Measurements from ENCODE around the gene BCL2L15. TPM values are rescaled to one million over a fixed set of nuclear protein-coding genes. Genes with fewer than 3 reads are reported as not detected.

Gene BCL2L15
- total and polyA plus RNA-seq, 4 donors = 0.59 to 2.0 (median 0.90) TPM

- H3K4me3 ChIP-seq (ENCODE audit: low read depth, low read length) = no peak overlapping the region
- H3K27ac ChIP-seq (ENCODE audit: low read depth, low read length) = no peak overlapping the region
- no peaks in the 10 kb centered on the region for H3K27me3 ChIP-seq (ENCODE audit: control insufficient read depth, insufficient read depth, low read length)
- peak in 1 of 6 donors; percentile 28 for DNase-seq (ENCODE audit: low read depth in 4 of 6, low spot score in 6 of 6)
- no peaks in the 10 kb centered on the region for H3K4me1 ChIP-seq (ENCODE audit: control insufficient read depth, insufficient read depth, low read length)
- no peaks in the 10 kb centered on the region for H3K9me3 ChIP-seq (ENCODE audit: control insufficient read depth, insufficient read depth, low read length)
- peaks cover 17% of the 10 kb centered on the region for H3K36me3 ChIP-seq (ENCODE audit: control insufficient read depth, insufficient read depth, low read length)
- 90% methylated on average over 4 of the region's 6 CpGs for WGBS (ENCODE audit: insufficient coverage)
Observed at GRCh38 chr1:113895098-113895497, 7.7 kb upstream of the BCL2L15 start.

GRCh38 chr1:113893267-113893666, 5.9 kb upstream of the BCL2L15 start:
- WGBS (ENCODE audit: insufficient coverage) = 90% methylated on average over 2 of the region's 3 CpGs
- no peak overlapping the region for H3K4me3 ChIP-seq (ENCODE audit: low read depth, low read length)
- H3K27ac ChIP-seq (ENCODE audit: low read depth, low read length) = no peak overlapping the region
- H3K4me1 ChIP-seq (ENCODE audit: control insufficient read depth, insufficient read depth, low read length) = no peaks in the 10 kb centered on the region
- H3K9me3 ChIP-seq (ENCODE audit: control insufficient read depth, insufficient read depth, low read length) = no peaks in the 10 kb centered on the region
- no peak for DNase-seq (ENCODE audit: low read depth in 4 of 6, low spot score in 6 of 6)
- H3K27me3 ChIP-seq (ENCODE audit: control insufficient read depth, insufficient read depth, low read length) = no peaks in the 10 kb centered on the region
- H3K36me3 ChIP-seq (ENCODE audit: control insufficient read depth, insufficient read depth, low read length) = peaks cover 13% of the 10 kb centered on the region

GRCh38 chr1:113891631-113892220, 4.3 kb upstream of the BCL2L15 start:
- Histone ChIP-seq H3K9me3 (ENCODE audit: control insufficient read depth, insufficient read depth, low read length) (no peaks in the 10 kb centered on the region), H3K4me1 (ENCODE audit: control insufficient read depth, insufficient read depth, low read length) (no peaks in the 10 kb centered on the region), H3K27ac (ENCODE audit: low read depth, low read length) (no peak overlapping the region), H3K4me3 (ENCODE audit: low read depth, low read length) (no peak overlapping the region), H3K27me3 (ENCODE audit: control insufficient read depth, insufficient read depth, low read length) (no peaks in the 10 kb centered on the region), H3K36me3 (ENCODE audit: control insufficient read depth, insufficient read depth, low read length) (peaks cover 5% of the 10 kb centered on the region)
- 97% methylated on average over 9 of the region's 11 CpGs for WGBS (ENCODE audit: insufficient coverage)
- DNase-seq (ENCODE audit: low read depth in 4 of 6, low spot score in 6 of 6) = no peak

DNA sequence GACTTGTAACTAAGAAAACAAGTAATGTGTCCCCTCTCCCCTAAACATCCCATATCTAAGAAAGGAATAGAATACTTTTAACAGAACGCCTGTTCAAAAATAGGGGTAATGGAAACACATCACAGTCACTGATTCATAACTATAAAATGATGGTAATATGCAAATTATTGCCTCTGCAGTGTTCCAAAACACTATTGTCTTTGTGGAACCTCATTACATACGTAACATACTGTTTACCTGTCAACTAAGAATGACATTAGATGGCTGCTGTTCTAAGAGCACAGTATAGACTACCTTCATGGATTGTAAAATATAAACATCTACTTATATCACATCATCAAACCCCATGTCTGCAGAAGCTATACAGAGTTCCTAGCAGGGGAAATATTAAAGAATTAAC, 3.4 kb upstream of the BCL2L15 start:
- DNase-seq (ENCODE audit: low read depth in 4 of 6, low spot score in 6 of 6) = no peak
- Histone ChIP-seq H3K9me3 (ENCODE audit: control insufficient read depth, insufficient read depth, low read length) (no peaks in the 10 kb centered on the region), H3K4me1 (ENCODE audit: control insufficient read depth, insufficient read depth, low read length) (no peaks in the 10 kb centered on the region), H3K4me3 (ENCODE audit: low read depth, low read length) (no peak overlapping the region), H3K27ac (ENCODE audit: low read depth, low read length) (no peak overlapping the region), H3K27me3 (ENCODE audit: control insufficient read depth, insufficient read depth, low read length) (no peaks in the 10 kb centered on the region), H3K36me3 (ENCODE audit: control insufficient read depth, insufficient read depth, low read length) (peaks cover 3% of the 10 kb centered on the region)
- no CpG with 5 or more reads among the region's 2 CpGs for WGBS (ENCODE audit: insufficient coverage)

DNA sequence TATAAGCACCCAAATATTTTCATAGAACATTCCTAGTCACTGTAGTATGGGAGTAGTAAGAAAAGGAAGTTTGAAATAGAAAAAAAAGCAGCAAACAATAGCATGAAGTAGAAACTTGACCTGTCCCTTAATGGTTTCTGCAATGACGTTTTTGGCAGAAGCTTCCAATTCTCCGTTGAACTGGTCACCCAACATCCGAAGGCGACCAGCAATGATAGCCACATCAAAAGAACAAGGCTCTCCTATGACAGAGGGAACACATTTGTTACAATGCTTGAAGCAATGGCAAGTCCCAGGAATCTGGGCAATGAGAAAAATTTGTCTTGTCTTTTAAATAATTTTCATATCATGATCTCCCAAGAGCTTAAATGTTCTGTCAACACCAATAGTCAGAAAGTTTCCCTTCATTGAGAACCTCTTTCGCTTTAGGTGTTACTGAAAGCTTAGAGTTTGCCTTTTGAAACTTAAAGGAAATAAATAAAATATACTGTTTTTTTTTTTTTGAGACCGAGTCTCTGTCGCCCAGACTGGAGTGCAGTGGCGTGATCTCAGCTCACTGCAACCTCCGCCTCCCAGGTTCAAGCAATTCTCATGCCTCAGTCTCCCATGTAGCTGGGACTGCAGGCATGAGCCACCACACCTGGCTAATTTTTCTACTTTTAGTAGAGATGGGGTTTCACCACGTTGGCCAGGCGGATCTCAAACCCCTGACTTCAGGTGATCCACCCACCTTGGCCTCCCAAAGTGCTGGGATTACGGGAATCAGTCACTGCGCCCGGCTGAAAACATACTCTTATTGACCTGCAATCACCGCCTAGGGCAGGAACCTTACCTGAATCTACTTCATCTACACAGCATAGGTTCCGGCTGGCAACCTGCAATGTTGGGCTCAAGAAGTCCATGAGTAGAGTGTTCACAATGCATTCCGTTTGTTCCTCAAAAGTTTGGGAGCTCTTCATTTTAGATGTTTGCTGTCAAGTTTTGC, 672 bp downstream of the BCL2L15 start:
- DNase-seq (ENCODE audit: low read depth in 4 of 6, low spot score in 6 of 6) = no peak
- WGBS (ENCODE audit: insufficient coverage) = 93% methylated on average over 6 of the region's 17 CpGs
- Histone ChIP-seq H3K4me3 (ENCODE audit: low read depth, low read length) (no peak overlapping the region), H3K9me3 (ENCODE audit: control insufficient read depth, insufficient read depth, low read length) (no peaks in the 10 kb centered on the region), H3K27me3 (ENCODE audit: control insufficient read depth, insufficient read depth, low read length) (no peaks in the 10 kb centered on the region), H3K27ac (ENCODE audit: low read depth, low read length) (no peak overlapping the region), H3K36me3 (ENCODE audit: control insufficient read depth, insufficient read depth, low read length) (no peaks in the 10 kb centered on the region), H3K4me1 (ENCODE audit: control insufficient read depth, insufficient read depth, low read length) (no peaks in the 10 kb centered on the region)

GRCh38 chr1:113881661-113882060, 5.7 kb downstream of the BCL2L15 start:
- Histone ChIP-seq H3K4me1 (ENCODE audit: control insufficient read depth, insufficient read depth, low read length) (no peaks in the 10 kb centered on the region), H3K27me3 (ENCODE audit: control insufficient read depth, insufficient read depth, low read length) (no peaks in the 10 kb centered on the region), H3K36me3 (ENCODE audit: control insufficient read depth, insufficient read depth, low read length) (no peaks in the 10 kb centered on the region), H3K4me3 (ENCODE audit: low read depth, low read length) (no peak overlapping the region), H3K27ac (ENCODE audit: low read depth, low read length) (no peak overlapping the region), H3K9me3 (ENCODE audit: control insufficient read depth, insufficient read depth, low read length) (no peaks in the 10 kb centered on the region)
- WGBS (ENCODE audit: insufficient coverage) = 60% methylated on average over 1 of the region's 2 CpGs
- no peak for DNase-seq (ENCODE audit: low read depth in 4 of 6, low spot score in 6 of 6)

GRCh38 chr1:113879739-113880038, 7.7 kb downstream of the BCL2L15 start:
- H3K27me3 ChIP-seq (ENCODE audit: control insufficient read depth, insufficient read depth, low read length) = no peaks in the 10 kb centered on the region
- H3K4me1 ChIP-seq (ENCODE audit: control insufficient read depth, insufficient read depth, low read length) = no peaks in the 10 kb centered on the region
- whole genome bisulfite sequencing (ENCODE audit: insufficient coverage) = 80% methylated on average over 1 of the region's 4 CpGs
- no peak overlapping the region for H3K4me3 ChIP-seq (ENCODE audit: low read depth, low read length)
- H3K27ac ChIP-seq (ENCODE audit: low read depth, low read length) = no peak overlapping the region
- no peaks in the 10 kb centered on the region for H3K36me3 ChIP-seq (ENCODE audit: control insufficient read depth, insufficient read depth, low read length)
- no peak for DNase-seq (ENCODE audit: low read depth in 4 of 6, low spot score in 6 of 6)
- no peaks in the 10 kb centered on the region for H3K9me3 ChIP-seq (ENCODE audit: control insufficient read depth, insufficient read depth, low read length)

- Histone ChIP-seq H3K27me3 (ENCODE audit: control insufficient read depth, insufficient read depth, low read length) (no peaks in the 10 kb centered on the region), H3K4me3 (ENCODE audit: low read depth, low read length) (no peak overlapping the region), H3K27ac (ENCODE audit: low read depth, low read length) (no peak overlapping the region), H3K4me1 (ENCODE audit: control insufficient read depth, insufficient read depth, low read length) (no peaks in the 10 kb centered on the region), H3K36me3 (ENCODE audit: control insufficient read depth, insufficient read depth, low read length) (no peaks in the 10 kb centered on the region), H3K9me3 (ENCODE audit: control insufficient read depth, insufficient read depth, low read length) (no peaks in the 10 kb centered on the region)
- no peak for DNase-seq (ENCODE audit: low read depth in 4 of 6, low spot score in 6 of 6)
- WGBS (ENCODE audit: insufficient coverage) = 92% methylated on average over 5 of the region's 5 CpGs
Observed at GRCh38 chr1:113876176-113876575, 11.2 kb downstream of the BCL2L15 start.

- WGBS (ENCODE audit: insufficient coverage) = no CpG with 5 or more reads among the region's 2 CpGs
- peak in 1 of 6 donors; percentile 17 for DNase-seq (ENCODE audit: low read depth in 4 of 6, low spot score in 6 of 6)
- H3K27ac ChIP-seq (ENCODE audit: low read depth, low read length) = no peak overlapping the region
- H3K27me3 ChIP-seq (ENCODE audit: control insufficient read depth, insufficient read depth, low read length) = no peaks in the 10 kb centered on the region
- no peaks in the 10 kb centered on the region for H3K4me1 ChIP-seq (ENCODE audit: control insufficient read depth, insufficient read depth, low read length)
- no peaks in the 10 kb centered on the region for H3K9me3 ChIP-seq (ENCODE audit: control insufficient read depth, insufficient read depth, low read length)
- no peaks in the 10 kb centered on the region for H3K36me3 ChIP-seq (ENCODE audit: control insufficient read depth, insufficient read depth, low read length)
- H3K4me3 ChIP-seq (ENCODE audit: low read depth, low read length) = no peak overlapping the region
Observed at GRCh38 chr1:113875714-113876113, 11.7 kb downstream of the BCL2L15 start.

All from spinal cord (tissue), 10 donors.